ENCODE data around the gene RACK1.
"Not testable (repeated sequence)": the region's sequence is repeated elsewhere in the genome, so short reads cannot be mapped to it uniquely, and the experiment has no call there.

Gene RACK1

GRCh38 chr5:181232593-181232992, 11.1 kb downstream of the RACK1 start:
- DNase-seq, result no peak

DNA sequence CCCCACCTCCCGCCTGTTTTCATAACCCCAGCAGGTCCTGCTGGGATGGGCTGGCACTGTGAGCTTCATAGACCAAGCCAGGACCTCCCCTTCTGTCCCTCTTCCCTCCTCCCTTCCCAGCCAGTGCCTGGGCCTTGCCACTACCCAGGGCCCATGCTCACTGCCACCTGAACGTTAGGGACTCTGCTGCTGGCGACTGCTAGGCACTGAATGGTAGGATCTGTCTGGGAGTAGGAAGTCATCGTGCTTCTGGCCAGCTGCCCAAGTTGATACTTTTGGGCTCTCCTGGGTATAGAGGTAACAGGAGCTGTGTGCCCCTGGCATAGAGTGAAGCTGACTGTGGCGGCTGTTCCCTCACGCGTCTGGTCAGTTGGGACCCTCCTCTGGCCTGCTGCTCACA, 12.3 kb downstream of the RACK1 start:
- DNase-seq, result no peak

GRCh38 chr5:181230551-181230950, 13.2 kb downstream of the RACK1 start:
- no peak for DNase-seq

- DNase-seq, result no peak
Observed at GRCh38 chr5:181229996-181230395, 13.7 kb downstream of the RACK1 start.

DNA sequence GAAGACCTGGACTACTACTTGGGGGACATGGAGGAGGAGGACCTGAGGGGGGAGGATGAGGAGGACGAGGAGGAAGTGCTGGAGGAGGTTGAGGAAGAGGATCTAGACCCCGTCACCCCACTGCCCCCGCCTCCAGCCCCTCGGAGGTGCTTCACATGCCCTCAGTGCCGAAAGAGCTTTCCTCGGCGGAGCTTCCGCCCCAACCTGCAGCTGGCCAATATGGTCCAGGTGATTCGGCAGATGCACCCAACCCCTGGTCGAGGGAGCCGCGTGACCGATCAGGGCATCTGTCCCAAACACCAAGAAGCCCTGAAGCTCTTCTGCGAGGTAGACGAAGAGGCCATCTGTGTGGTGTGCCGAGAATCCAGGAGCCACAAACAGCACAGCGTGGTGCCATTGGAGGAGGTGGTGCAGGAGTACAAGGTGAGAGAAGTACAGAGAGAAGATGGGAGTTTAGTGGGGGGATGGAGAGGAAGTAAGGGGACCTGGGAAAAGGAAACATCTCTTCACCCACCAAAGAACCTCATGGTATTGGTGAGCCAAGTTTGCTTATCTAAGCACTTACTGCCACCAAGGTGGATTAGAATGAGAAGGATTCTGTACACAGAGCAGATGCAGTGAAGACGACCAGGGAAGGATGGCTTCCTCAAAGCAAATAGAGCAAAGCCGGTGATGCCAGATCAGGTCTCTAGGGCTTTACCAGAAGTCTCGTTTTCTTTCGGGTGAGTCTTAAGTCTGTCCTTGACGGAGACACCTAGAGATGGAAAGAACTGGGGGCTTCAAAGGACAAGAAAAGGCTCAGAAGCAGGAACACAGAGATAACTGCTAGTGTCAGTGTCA, 19.1 kb downstream of the RACK1 start:
- DNase-seq, result no peak

GRCh38 chr5:181223729-181224389, 19.8 kb downstream of the RACK1 start:
- DNase-seq, result no peak

GRCh38 chr5:181223058-181223728, 20.5 kb downstream of the RACK1 start, which contains the start of gene TRIM41:
TSS of gene TRIM41 (plus strand) at chr5:181223281. CDS start at chr5:181224000, 719 bp downstream.
- no peak for DNase-seq

DNA sequence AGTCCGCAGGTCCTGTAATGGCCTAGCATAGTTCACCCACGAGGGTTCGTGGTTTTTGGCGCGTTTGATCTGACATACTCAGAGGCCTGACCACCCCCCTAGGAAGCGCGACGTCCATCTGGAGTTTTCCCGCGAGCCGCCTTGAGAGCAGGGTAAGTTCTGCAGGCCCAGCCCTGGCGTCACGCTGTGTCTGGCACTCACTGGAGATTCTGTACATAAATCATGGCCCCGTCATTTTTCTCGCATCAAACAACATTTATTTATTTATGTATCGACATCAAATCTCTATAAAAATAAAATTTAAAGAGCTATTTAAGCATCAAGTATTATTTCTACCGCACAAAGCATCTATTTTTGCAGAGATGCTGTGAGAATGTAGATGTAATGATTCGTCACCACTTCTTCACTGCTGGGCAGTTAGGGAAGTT, 21.1 kb downstream of the RACK1 start:
- no peak for DNase-seq

DNA sequence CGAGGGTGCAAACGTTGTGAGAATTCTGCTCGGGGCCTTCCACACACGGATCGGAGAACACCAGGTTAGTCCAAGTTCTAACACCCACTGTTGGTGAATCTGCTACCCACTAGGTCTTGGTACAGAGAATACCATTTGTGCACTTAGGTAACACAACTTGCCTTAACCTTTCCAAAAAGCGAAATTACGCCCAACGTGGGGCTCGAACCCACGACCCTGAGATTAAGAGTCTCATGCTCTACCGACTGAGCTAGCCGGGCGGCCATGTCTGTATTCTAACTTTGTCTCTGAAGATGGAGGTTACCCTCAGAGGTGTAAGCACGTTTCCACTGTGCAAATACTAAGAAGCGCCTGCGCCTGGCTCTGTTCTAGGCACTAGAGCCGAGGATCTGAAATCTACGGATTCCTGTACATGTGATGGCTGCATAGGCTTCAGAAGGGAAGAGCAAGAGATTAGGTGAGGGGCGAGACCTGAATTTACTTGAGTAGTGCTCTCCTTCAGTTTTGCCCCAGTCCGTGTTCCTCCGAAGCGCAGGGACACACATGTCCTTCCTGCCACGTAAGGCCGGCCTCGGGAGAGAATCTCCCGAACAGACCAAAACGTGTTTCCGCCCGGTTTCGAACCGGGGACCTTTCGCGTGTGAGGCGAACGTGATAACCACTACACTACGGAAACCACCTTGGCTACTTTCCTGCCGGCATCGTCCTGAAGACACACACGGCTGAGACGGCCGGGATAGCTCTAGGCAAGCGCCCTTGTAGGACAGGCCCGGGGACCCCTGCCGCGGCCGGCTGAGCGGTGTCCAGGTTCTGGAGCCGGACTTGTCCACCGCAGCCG, 21.7 kb downstream of the RACK1 start:
- DNase-seq, result no peak

DNA sequence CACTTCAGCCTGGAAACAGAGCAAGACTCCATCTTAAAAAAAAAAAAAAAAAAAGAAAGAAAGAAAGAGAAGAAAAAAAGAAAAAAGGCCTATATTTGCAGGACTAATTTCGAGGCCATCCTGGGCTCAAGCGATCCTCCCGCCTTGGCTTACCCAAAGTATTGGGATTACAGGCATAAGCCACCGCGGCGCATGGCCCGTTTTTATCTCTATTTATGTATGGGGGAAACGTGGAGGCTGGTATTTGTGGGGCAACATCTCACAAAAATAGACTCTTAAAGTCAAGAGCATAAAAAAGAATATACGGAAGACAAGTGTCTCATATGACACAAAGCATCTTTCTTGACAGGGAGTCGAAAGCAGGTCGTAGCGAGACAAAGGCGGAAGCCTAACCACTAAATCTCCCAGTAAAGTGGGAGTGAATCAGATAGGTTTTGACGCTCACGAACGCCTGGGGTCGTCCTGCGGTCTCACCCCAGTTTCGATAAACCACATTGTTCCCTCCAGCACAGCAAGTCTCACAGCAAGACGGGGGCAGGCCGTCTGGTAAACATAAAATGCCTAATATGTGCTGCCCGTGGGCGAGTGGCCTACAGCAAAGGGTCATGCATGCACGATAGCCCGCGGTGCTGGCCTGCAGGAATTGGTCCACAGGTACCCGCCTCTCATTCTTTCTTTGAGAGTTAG, 22.5 kb downstream of the RACK1 start:
- DNase-seq, result no peak

- DNase-seq, result no peak
Observed at GRCh38 chr5:181220178-181220515, 23.6 kb downstream of the RACK1 start.

DNA sequence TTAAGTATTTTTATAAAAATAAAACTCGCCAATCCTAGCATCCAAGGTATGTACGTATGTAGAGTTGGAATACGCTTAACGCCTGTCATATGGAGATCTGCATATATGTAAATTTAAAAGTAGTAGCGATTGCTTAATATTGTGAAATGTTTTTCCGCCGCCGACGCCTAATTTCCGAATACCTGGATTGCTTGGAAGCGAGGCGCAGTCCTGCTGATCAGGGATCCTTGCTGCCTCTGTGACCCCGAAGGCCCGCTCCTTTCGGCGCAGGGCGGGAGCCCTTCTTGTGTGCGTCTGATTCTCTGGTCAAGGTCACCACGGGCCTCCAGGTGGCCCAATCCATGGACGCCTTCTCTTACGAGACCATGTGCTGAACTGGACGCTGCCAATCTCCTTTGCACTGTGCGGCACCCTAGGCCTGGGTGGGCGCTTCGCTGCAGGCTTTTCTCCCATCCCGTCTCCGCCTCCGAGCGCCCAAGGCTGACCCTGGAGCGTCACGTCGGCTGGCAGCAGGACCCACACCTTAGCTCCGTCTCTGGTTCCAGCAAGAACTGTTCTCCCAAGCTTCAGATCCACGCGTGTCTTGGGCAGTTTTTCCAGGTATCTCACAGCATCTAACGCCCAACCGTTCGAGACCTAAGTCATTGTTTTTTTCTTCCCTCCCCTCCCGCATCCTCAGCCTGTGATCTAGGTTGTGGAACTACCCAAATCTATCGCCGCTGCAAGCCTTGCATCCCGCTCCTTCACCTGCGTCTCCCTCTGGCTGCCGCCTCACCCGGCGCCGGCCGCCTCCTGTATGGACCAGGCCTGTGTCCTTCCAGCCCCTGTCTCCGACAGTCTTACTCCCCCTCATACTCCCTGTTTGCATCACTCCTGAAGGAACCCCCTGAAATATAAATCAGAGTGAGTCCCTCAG, 24.2 kb downstream of the RACK1 start:
- no peak for DNase-seq

DNA sequence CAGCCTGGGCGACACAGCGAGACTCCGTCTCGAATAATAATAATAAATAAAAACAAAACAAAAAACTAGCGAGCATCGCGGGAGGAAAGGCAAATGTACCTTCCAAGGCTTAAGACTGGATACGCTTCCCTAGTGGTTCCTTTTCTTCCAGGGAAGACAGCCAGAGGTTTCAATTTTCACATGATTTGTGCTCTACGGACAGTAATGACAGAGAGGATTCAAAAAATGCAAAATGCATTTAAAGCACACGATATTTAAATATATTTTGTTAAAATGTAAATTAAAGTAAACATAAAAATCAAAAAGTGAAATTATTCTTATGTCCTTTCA, 24.9 kb downstream of the RACK1 start:
- no peak for DNase-seq

DNA sequence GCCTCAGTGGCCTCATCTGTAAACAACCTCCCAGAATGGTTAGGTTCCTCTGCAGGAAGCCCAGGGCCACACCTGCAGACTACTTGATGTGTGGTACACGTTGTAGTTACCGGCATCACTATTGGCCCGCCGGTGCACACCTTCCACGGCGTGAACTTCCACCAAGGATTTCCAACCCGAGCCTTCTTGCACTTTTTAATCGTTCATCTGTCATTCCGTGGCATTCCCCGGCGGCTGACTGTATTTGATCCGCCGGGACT, 26.0 kb downstream of the RACK1 start:
- DNase-seq, result no peak

DNA sequence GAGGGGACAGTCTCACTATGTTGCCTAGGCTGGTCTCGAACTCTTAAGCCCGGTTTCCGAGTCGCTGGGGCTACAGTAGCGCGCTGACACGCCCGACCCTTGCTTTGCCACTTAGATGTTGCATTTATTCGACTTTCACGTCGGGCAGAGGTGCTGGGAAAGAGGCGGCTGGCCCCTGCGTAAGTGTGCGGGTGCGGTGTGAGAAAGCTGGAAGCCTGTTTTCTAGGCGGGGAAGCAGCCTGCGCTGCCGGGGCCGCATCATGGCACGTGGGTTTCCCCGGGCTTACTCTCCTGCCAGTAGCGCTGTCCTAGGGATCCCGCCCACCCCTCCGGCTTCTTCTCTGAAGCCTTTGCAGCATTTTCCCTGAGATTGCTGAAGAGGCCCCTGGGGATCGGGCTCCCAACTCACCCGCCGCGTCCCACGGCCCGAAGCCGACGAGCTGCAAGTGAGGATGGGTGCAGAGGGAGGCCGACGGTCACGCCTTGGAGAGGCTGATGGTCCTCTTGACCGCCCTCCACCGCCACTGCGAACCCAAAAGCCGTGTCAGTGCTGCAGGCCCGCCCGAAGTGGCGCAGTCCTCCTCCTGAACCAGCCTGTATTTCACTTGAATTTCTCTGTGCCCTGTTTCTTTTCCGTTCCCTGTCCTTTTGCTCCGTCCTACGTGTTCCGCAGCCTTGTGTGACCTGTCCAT, 26.4 kb downstream of the RACK1 start:
- no peak for DNase-seq

- no peak for DNase-seq
Observed at GRCh38 chr5:181215997-181216989, 27.4 kb downstream of the RACK1 start.

- not testable (repeated sequence) for DNase-seq
Observed at GRCh38 chr5:181214249-181214648, 29.5 kb downstream of the RACK1 start.

DNA sequence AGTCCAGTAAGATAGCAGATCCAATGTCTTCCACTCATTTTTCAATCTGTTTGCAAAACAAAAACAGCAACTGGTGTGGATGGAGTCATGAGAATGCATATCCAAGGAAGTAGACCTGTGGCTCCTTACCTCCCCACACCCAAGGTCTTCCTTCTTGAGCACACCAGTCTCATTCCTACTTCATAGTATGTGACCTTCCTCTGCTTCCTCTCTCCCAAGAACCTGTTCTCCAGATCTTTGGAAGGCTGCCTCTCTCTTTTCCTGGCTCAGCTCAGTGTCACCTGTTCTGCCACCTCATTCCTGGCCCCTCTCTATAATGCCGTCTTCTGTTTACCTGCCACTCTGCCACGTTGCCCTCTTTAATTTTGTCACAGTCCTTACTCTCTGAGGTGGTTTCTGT, 30.8 kb downstream of the RACK1 start:
- DNase-seq, result no peak

- no peak for DNase-seq
Observed at GRCh38 chr5:181212080-181212479, 31.6 kb downstream of the RACK1 start.

DNA sequence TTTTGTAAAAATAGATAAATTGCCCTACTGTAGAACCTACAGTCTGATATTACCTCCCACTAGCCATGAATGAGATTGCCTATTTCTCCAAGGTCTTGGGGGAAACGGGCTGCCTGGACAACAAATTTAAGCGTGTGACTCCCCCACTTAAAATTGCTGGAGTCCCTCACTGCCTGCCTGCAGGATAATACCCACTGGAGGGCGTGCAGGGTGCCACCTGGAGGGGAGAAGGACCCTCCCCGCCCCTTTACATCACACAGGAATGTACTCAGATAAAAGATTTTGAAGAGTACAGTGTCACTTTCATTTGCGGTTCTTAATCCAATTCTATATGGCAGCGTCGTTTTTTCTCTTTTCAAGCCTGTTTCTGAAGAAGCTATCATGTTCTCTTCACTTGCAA, 32.5 kb downstream of the RACK1 start:
- DNase-seq, result no peak

All from NCI-H82 (cell line).